Stomach smooth muscle (tissue), 2 donors: ENCODE data around the gene BMS1.
"Not testable (repeated sequence)": the region's sequence is repeated elsewhere in the genome, so short reads cannot be mapped to it uniquely, and the experiment has no call there.

Experiments used
- H3K27ac ChIP-seq: one replicate; pipeline ENCODE4 v1.7.0; 2013; ENCODE audit warnings: mild to moderate bottlenecking, low read length, inconsistent platforms
- H3K27me3 ChIP-seq, 2 donors: one replicate each; pipeline ENCODE4 v1.7.0; 2013; ENCODE audit warnings: low read length in 2 of 2; ENCODE audit not compliant: insufficient read depth in 2 of 2, control insufficient read depth in 1 of 2
- H3K36me3 ChIP-seq, 2 donors: one replicate each; pipeline ENCODE4 v1.7.0; 2013; ENCODE audit warnings: low read length in 2 of 2; ENCODE audit not compliant: control insufficient read depth in 2 of 2, insufficient read depth in 2 of 2
- H3K4me1 ChIP-seq: one replicate; pipeline ENCODE4 v1.7.0; 2013; ENCODE audit warnings: low read length; ENCODE audit not compliant: control insufficient read depth, insufficient read depth
- H3K4me3 ChIP-seq, 2 donors: one replicate each; pipeline ENCODE4 v1.7.0; 2013; ENCODE audit warnings: low read length in 2 of 2
- H3K9ac ChIP-seq, 2 donors: one replicate each; pipeline ENCODE4 v1.7.0; 2013; ENCODE audit warnings: low read length in 2 of 2, mild to moderate bottlenecking in 1 of 2
- H3K9me3 ChIP-seq, 2 donors: one replicate each; pipeline ENCODE4 v1.7.0; 2013; ENCODE audit warnings: low read length in 2 of 2; ENCODE audit not compliant: control insufficient read depth in 2 of 2
- donor health status: healthy.
- donor health status: Pancreatic carcinoma.

Gene BMS1

GRCh38 chr10:42827201-42827600 lies 44.6 kb downstream of the BMS1 start:
- Histone ChIP-seq H3K36me3 (peaks cover 22 to 28% of the 10 kb centered on the region in 2 donors), H3K9me3 (no peaks in the 10 kb centered on the region), H3K4me3 (no peak overlapping the region), H3K4me1 (no peaks in the 10 kb centered on the region), H3K27ac (no peak overlapping the region), H3K9ac (no peak overlapping the region), H3K27me3 (no peaks in the 10 kb centered on the region)

DNA sequence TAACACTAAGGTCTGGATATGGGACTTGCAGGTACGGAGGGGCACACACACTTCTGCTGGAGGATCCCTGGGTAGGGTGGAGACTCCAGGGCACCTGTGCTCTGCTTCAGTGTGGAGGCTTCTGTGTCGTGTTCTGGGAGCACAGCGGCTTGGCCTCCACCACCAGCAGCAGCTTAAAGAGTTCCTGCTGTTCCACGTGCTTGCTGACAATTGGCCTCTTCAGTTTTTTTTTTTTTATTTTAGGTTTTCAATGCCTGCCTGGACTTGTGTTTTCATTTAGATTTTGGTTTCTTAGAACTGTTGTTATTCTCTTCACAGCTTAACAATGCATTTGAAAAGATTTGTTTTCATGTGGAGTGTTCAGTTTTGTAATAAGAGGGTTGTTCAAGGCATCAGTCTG lies 45.8 kb downstream of the BMS1 start:
- not testable (repeated sequence) for H3K4me3 ChIP-seq, H3K9me3 ChIP-seq, H3K9ac ChIP-seq, H3K4me1 ChIP-seq, H3K27ac ChIP-seq, H3K27me3 ChIP-seq
- H3K36me3 ChIP-seq = peaks cover 22 to 25% of the 10 kb centered on the region in 2 donors

DNA sequence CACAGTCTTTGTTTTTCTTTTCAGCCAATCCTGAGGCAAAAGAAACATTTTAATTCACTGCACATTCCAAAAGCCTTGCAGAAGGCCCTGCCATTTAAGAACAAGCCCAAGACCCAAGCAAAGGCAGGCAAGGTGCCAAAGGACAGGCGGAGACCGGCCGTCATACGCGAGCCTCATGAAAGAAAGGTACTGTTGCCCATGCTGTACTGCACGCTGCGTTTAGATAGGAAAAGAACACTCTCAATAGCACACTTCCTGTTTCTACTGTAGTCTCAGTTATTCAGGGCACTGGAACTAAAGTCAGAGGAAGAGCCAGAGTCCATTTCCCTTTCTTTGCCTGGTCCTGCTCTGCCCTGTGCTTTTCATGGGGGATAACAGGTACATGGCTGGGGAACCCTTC lies 47.6 kb downstream of the BMS1 start:
- Histone ChIP-seq H3K4me3 (no peak overlapping the region), H3K27me3 (no peaks in the 10 kb centered on the region), H3K27ac (no peak overlapping the region), H3K4me1 (no peaks in the 10 kb centered on the region), H3K36me3 (peaks cover 16 to 21% of the 10 kb centered on the region in 2 donors), H3K9ac (no peak overlapping the region), H3K9me3 (no peaks in the 10 kb centered on the region)

- H3K9ac ChIP-seq = no peak overlapping the region
- no peaks in the 10 kb centered on the region for H3K9me3 ChIP-seq
- no peak overlapping the region for H3K27ac ChIP-seq
- H3K4me1 ChIP-seq = no peaks in the 10 kb centered on the region
- peaks cover 0 to 2% of the 10 kb centered on the region in 2 donors for H3K27me3 ChIP-seq
- H3K36me3 ChIP-seq = peaks cover 4 to 5% of the 10 kb centered on the region in 2 donors
- H3K4me3 ChIP-seq = no peak overlapping the region
These were observed 53.5 kb downstream of the BMS1 start for GRCh38 chr10:42836096-42836495.

DNA sequence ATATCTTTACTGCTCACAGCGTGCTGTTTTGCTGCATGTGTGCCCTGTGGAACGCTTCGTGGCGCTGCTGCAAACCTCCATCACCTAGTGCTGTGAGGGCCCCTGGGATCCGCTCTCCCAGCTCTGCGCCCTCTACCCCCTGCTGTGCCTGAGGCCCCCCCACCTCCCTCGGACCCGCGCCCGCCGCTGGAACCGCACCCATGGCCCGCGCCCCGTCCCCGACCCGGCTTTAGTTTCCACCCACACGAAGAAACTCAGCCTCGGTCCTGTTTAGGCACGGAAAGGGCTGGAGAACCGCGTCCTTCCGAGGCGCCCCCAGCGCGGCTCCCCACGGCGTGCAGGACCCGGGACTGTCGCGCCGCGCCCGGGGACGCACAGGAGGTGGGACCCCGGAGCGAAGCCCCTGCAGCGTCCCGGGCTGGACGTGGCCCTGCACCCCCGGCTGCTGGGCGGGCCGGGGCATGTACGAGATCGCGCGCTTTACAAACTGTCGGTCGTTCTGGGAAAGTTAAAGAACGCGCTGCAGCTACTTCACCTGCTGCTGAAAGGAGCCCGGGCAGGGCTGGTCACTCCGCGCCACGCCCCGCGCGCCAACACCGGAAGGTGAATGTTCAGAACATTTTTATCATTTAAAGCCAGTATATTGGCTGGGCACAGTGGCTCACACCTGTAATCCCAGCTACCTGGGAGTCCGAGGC lies 54.3 kb downstream of the BMS1 start:
- H3K4me3 ChIP-seq = peak overlapping the region; percentile 35 to 47
- no peak overlapping the region for H3K9ac ChIP-seq
- no peaks in the 10 kb centered on the region for H3K9me3 ChIP-seq
- H3K27me3 ChIP-seq = peaks cover 0 to 2% of the 10 kb centered on the region in 2 donors
- H3K36me3 ChIP-seq = peaks cover 0 to 4% of the 10 kb centered on the region in 2 donors
- H3K27ac ChIP-seq = no peak overlapping the region
- H3K4me1 ChIP-seq = no peaks in the 10 kb centered on the region

DNA sequence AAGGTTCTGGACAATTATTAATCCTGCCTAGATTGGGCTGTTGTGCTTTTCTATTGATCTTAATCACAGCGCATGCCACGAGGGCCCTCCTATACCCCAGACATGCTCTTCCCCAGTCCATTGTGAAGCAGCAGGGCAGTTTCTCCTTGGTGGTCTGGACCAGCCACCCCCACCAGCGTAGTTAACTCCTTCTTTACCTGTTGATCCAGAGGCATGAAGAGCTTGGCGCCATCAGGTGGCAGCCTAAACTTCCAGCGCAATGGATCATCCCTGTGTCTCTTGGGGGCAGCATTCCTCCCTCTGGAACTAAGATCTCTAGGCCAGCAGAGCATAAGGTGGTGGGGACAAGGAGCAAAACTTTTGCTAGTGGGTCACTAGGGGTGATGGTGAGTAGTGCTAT lies 62.2 kb downstream of the BMS1 start:
- H3K9ac ChIP-seq, H3K4me3 ChIP-seq, H3K4me1 ChIP-seq, H3K27me3 ChIP-seq, H3K9me3 ChIP-seq, H3K36me3 ChIP-seq, H3K27ac ChIP-seq: not testable (repeated sequence)

- not testable (repeated sequence) for H3K27me3 ChIP-seq, H3K9ac ChIP-seq
These were observed 64.7 kb downstream of the BMS1 start for GRCh38 chr10:42847261-42847660.

GRCh38 chr10:42850931-42851330 lies 68.3 kb downstream of the BMS1 start:
- H3K27me3 ChIP-seq = peaks cover 0 to 2% of the 10 kb centered on the region in 2 donors
- H3K9ac ChIP-seq = no peak overlapping the region
- H3K9me3 ChIP-seq = peaks cover 0 to 4% of the 10 kb centered on the region in 2 donors
- no peaks in the 10 kb centered on the region for H3K36me3 ChIP-seq
- no peak overlapping the region for H3K4me3 ChIP-seq
- no peak overlapping the region for H3K27ac ChIP-seq
- H3K4me1 ChIP-seq = no peaks in the 10 kb centered on the region

More at GRCh38 chr10:42847261-42847660, 64.7 kb downstream of the BMS1 start:
- not testable (repeated sequence) for H3K4me1 ChIP-seq, H3K36me3 ChIP-seq, H3K4me3 ChIP-seq, H3K27ac ChIP-seq, H3K9me3 ChIP-seq

- no peak overlapping the region for H3K27ac ChIP-seq
- H3K36me3 ChIP-seq = no peaks in the 10 kb centered on the region
- H3K4me3 ChIP-seq = no peak overlapping the region
- no peaks in the 10 kb centered on the region for H3K9me3 ChIP-seq
- H3K9ac ChIP-seq = no peak overlapping the region
- peaks cover 4 to 6% of the 10 kb centered on the region in 2 donors for H3K27me3 ChIP-seq
- no peaks in the 10 kb centered on the region for H3K4me1 ChIP-seq
These were observed 76.7 kb downstream of the BMS1 start for GRCh38 chr10:42859256-42859655.

DNA sequence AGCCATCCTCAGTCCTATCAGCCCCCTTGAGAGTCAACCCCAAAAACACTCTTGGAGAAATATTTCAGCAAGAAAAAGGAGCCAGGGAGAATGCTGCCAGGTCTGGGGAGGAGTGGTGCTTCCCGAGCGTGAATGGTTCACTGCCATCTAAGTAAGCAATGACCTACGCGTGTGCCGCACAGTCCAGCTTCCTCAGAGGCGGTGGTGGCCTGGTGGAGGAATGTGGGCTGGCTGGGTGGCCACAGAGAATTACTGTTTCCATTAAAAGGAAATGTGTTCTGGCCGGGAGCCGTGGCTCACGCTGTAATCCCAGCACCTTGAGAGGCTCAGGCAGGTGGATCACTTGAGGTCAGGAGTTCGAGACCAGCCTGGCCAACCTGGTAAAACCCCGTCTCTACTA lies 77.4 kb downstream of the BMS1 start:
- not testable (repeated sequence) for H3K27me3 ChIP-seq, H3K27ac ChIP-seq, H3K4me3 ChIP-seq, H3K9ac ChIP-seq, H3K9me3 ChIP-seq, H3K4me1 ChIP-seq, H3K36me3 ChIP-seq

- not testable (repeated sequence) for H3K4me3 ChIP-seq, H3K36me3 ChIP-seq
- H3K27me3 ChIP-seq = peaks cover 14 to 22% of the 10 kb centered on the region in 2 donors
These were observed 80.2 kb downstream of the BMS1 start for GRCh38 chr10:42862801-42863200.

More at GRCh38 chr10:42862801-42863200, 80.2 kb downstream of the BMS1 start:
- H3K9me3 ChIP-seq, H3K9ac ChIP-seq, H3K4me1 ChIP-seq, H3K27ac ChIP-seq: not testable (repeated sequence)
